ENCODE results near the gene ZC3H10.
"Not testable (repeated sequence)": the region's sequence is repeated elsewhere in the genome, so short reads cannot be mapped to it uniquely, and the experiment has no call there.

The ZC3H10 gene

GRCh38 chr12:56102683-56103065 is 15.4 kb upstream of the ZC3H10 start:
- DNase-seq (ENCODE audit: low read depth), result no peak

GRCh38 chr12:56103066-56103711 is 14.9 kb upstream of the ZC3H10 start:
- DNase-seq (ENCODE audit: low read depth), result no peak

- DNase-seq (ENCODE audit: low read depth), result no peak
These were observed 14.3 kb upstream of the ZC3H10 start for GRCh38 chr12:56103823-56104108.

- DNase-seq (ENCODE audit: low read depth), result peak; percentile 97
These were observed 13.8 kb upstream of the ZC3H10 start, which contains the start of gene PA2G4 for GRCh38 chr12:56104109-56104814. Gene PA2G4 (plus strand): TSS chr12:56104559. CDS start chr12:56104738, 179 bp downstream.

GRCh38 chr12:56104815-56105608 is 13.1 kb upstream of the ZC3H10 start:
- DNase-seq (ENCODE audit: low read depth), result no peak

GRCh38 chr12:56105609-56105902 is 12.5 kb upstream of the ZC3H10 start:
- no peak for DNase-seq (ENCODE audit: low read depth)

GRCh38 chr12:56107242-56107641 is 10.8 kb upstream of the ZC3H10 start:
- DNase-seq (ENCODE audit: low read depth), result no peak

- no peak for DNase-seq (ENCODE audit: low read depth)
These were observed 7.5 kb upstream of the ZC3H10 start for GRCh38 chr12:56110571-56110970.

GRCh38 chr12:56114084-56114483 is 4.0 kb upstream of the ZC3H10 start:
- no peak for DNase-seq (ENCODE audit: low read depth)

GRCh38 chr12:56115329-56115728 is 2.7 kb upstream of the ZC3H10 start:
- no peak for DNase-seq (ENCODE audit: low read depth)

GRCh38 chr12:56116267-56117081 is 1.6 kb upstream of the ZC3H10 start, which contains the start of gene RPL41:
Gene RPL41 (plus strand): TSS chr12:56116633.
- DNase-seq (ENCODE audit: low read depth), result peak; percentile 94

GRCh38 chr12:56117082-56117706 is 872 bp upstream of the ZC3H10 start:
- DNase-seq (ENCODE audit: low read depth), result not testable (repeated sequence)

GRCh38 chr12:56118688-56119357 is 757 bp downstream of the ZC3H10 start:
- DNase-seq (ENCODE audit: low read depth), result no peak

GRCh38 chr12:56119361-56119796 is 1.3 kb downstream of the ZC3H10 start:
- no peak for DNase-seq (ENCODE audit: low read depth)

- DNase-seq (ENCODE audit: low read depth), result no peak
These were observed 2.2 kb downstream of the ZC3H10 start for GRCh38 chr12:56120158-56120846.

GRCh38 chr12:56121204-56121870 is 3.3 kb downstream of the ZC3H10 start:
- no peak for DNase-seq (ENCODE audit: low read depth)

- no peak for DNase-seq (ENCODE audit: low read depth)
These were observed 4.6 kb downstream of the ZC3H10 start for GRCh38 chr12:56122637-56123036.

GRCh38 chr12:56124133-56124532 is 6.1 kb downstream of the ZC3H10 start:
- no peak for DNase-seq (ENCODE audit: low read depth)

GRCh38 chr12:56126732-56127239 is 8.7 kb downstream of the ZC3H10 start:
- DNase-seq (ENCODE audit: low read depth), result no peak

- no peak for DNase-seq (ENCODE audit: low read depth)
These were observed 9.4 kb downstream of the ZC3H10 start for GRCh38 chr12:56127485-56127887.
